Measurements from ENCODE around the gene PLEKHF1.

PLEKHF1 gene

GRCh38 chr19:29680447-29680846 is 15.2 kb downstream of the PLEKHF1 start:
- no peaks in the 10 kb centered on the region for H3K27me3 ChIP-seq (ENCODE audit: control insufficient read depth, insufficient read depth, low read length, poor library complexity, severe bottlenecking)
- no peaks in the 10 kb centered on the region for H3K9me3 ChIP-seq (ENCODE audit: control insufficient read depth, low read length)
- H3K4me1 ChIP-seq (ENCODE audit: control insufficient read depth, insufficient read depth, low read length): peaks cover 17% of the 10 kb centered on the region
- H3K4me3 ChIP-seq (ENCODE audit: insufficient read depth, low read depth, low read length): no peak overlapping the region
- no peaks in the 10 kb centered on the region for H3K36me3 ChIP-seq (ENCODE audit: control insufficient read depth, insufficient read depth, low read length)
- H3K27ac ChIP-seq (ENCODE audit: insufficient read depth, low read depth, low read length, poor library complexity, severe bottlenecking): no peak overlapping the region
- WGBS, 2 experiments: 87 to 90% methylated on average over 12 of the region's 12 CpGs

DNA sequence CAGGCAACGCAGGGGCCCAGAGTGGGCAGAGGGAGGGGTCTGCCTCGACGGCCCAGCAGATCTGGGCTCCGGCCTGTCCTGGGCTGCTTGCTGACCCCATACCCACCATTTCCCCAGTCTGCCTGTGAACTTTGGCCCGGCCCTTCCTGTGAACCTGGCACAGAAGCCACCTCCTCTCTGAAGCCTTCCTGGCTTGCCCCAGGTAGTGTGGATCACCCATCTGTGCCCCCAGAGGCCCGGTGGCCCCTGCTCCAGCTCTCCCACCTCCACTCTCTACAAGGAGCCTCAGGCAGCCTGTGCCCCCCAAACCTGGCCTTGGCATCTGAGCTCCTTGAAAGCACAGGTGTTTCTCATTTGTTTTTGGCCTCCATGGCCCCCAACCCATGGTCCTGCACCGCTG is 15.7 kb downstream of the PLEKHF1 start:
- H3K4me3 ChIP-seq (ENCODE audit: insufficient read depth, low read depth, low read length): no peak overlapping the region
- no peaks in the 10 kb centered on the region for H3K36me3 ChIP-seq (ENCODE audit: control insufficient read depth, insufficient read depth, low read length)
- peaks cover 17% of the 10 kb centered on the region for H3K4me1 ChIP-seq (ENCODE audit: control insufficient read depth, insufficient read depth, low read length)
- H3K9me3 ChIP-seq (ENCODE audit: control insufficient read depth, low read length): no peaks in the 10 kb centered on the region
- WGBS, 2 experiments: 86 to 87% methylated on average over 7 of the region's 7 CpGs
- H3K27me3 ChIP-seq (ENCODE audit: control insufficient read depth, insufficient read depth, low read length, poor library complexity, severe bottlenecking): no peaks in the 10 kb centered on the region
- H3K27ac ChIP-seq (ENCODE audit: insufficient read depth, low read depth, low read length, poor library complexity, severe bottlenecking): no peak overlapping the region

GRCh38 chr19:29681422-29682235 is 16.4 kb downstream of the PLEKHF1 start:
- Histone ChIP-seq H3K4me1 (ENCODE audit: control insufficient read depth, insufficient read depth, low read length) (peaks cover 17% of the 10 kb centered on the region), H3K9me3 (ENCODE audit: control insufficient read depth, low read length) (no peaks in the 10 kb centered on the region), H3K27me3 (ENCODE audit: control insufficient read depth, insufficient read depth, low read length, poor library complexity, severe bottlenecking) (no peaks in the 10 kb centered on the region), H3K27ac (ENCODE audit: insufficient read depth, low read depth, low read length, poor library complexity, severe bottlenecking) (no peak overlapping the region), H3K36me3 (ENCODE audit: control insufficient read depth, insufficient read depth, low read length) (no peaks in the 10 kb centered on the region), H3K4me3 (ENCODE audit: insufficient read depth, low read depth, low read length) (no peak overlapping the region)
- 86 to 91% methylated on average over 13 of the region's 13 CpGs for WGBS, 2 experiments

DNA sequence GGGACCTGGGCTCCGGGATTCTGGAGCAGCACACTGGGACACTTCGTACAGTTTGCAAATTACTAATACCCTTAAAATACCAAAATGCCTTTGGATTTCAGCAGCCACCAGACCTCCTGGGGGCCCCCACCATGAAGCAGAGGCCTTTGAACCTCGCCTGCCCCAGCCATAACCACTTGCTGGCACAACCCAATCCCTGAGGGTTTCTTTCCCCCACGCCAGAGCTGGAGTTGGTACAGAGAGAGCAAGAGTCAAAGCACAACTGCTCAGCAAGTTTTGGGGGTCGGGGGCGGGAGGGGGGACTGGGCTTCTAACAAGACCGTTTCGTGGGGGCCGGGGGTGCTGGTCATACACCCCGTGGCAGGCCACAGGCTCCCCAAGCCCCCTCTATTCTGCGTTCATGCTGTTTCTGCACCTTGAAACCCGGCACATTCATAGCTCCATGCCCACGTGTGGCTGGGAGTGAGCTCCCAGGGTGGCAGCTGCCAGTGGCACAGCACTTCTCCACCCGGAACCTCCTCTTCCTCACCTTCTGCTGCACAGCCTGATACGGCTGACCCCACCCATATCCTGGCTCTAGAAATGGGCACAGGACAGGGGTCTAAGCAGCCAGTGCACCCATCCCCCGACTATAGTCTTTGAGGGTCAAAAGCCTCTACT is 17.1 kb downstream of the PLEKHF1 start:
- peaks cover 17% of the 10 kb centered on the region for H3K4me1 ChIP-seq (ENCODE audit: control insufficient read depth, insufficient read depth, low read length)
- 82 to 86% methylated on average over 15 to 16 of the region's 16 CpGs for WGBS, 2 experiments
- no peaks in the 10 kb centered on the region for H3K9me3 ChIP-seq (ENCODE audit: control insufficient read depth, low read length)
- H3K36me3 ChIP-seq (ENCODE audit: control insufficient read depth, insufficient read depth, low read length): no peaks in the 10 kb centered on the region
- no peak overlapping the region for H3K27ac ChIP-seq (ENCODE audit: insufficient read depth, low read depth, low read length, poor library complexity, severe bottlenecking)
- no peaks in the 10 kb centered on the region for H3K27me3 ChIP-seq (ENCODE audit: control insufficient read depth, insufficient read depth, low read length, poor library complexity, severe bottlenecking)
- no peak overlapping the region for H3K4me3 ChIP-seq (ENCODE audit: insufficient read depth, low read depth, low read length)

- Histone ChIP-seq H3K9me3 (ENCODE audit: control insufficient read depth, low read length) (no peaks in the 10 kb centered on the region), H3K27me3 (ENCODE audit: control insufficient read depth, insufficient read depth, low read length, poor library complexity, severe bottlenecking) (no peaks in the 10 kb centered on the region), H3K4me1 (ENCODE audit: control insufficient read depth, insufficient read depth, low read length) (peaks cover 17% of the 10 kb centered on the region), H3K4me3 (ENCODE audit: insufficient read depth, low read depth, low read length) (no peak overlapping the region), H3K27ac (ENCODE audit: insufficient read depth, low read depth, low read length, poor library complexity, severe bottlenecking) (peak overlapping the region; percentile 13), H3K36me3 (ENCODE audit: control insufficient read depth, insufficient read depth, low read length) (no peaks in the 10 kb centered on the region)
- 52 to 57% methylated on average over 10 of the region's 10 CpGs for WGBS, 2 experiments
Measured at GRCh38 chr19:29683009-29683408, 17.7 kb downstream of the PLEKHF1 start.

DNA sequence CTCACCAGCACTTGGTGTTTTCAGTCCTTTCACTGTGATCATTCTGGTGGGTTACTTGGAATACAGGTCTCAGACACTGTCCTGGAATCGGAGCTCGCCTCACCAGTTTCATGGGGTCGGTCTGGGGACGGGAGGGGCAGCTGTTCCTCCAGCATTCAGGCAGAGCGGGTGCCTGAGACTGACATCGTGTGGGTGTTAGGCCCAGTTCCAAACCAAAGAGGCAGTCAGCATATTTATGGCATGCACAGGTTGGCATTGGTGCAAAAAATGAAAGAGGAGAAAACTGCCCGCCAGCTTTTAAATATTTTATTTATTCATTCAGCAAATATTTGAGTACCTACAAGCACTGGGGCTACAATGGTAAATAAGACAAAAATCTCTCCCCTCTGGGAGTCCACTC is 20.1 kb downstream of the PLEKHF1 start:
- Histone ChIP-seq H3K4me3 (ENCODE audit: insufficient read depth, low read depth, low read length) (no peak overlapping the region), H3K4me1 (ENCODE audit: control insufficient read depth, insufficient read depth, low read length) (peaks cover 17% of the 10 kb centered on the region), H3K27me3 (ENCODE audit: control insufficient read depth, insufficient read depth, low read length, poor library complexity, severe bottlenecking) (no peaks in the 10 kb centered on the region), H3K27ac (ENCODE audit: insufficient read depth, low read depth, low read length, poor library complexity, severe bottlenecking) (no peak overlapping the region), H3K36me3 (ENCODE audit: control insufficient read depth, insufficient read depth, low read length) (no peaks in the 10 kb centered on the region), H3K9me3 (ENCODE audit: control insufficient read depth, low read length) (no peaks in the 10 kb centered on the region)
- 93 to 94% methylated on average over 6 of the region's 7 CpGs for WGBS, 2 experiments

GRCh38 chr19:29686285-29686805 is 21.1 kb downstream of the PLEKHF1 start:
- Histone ChIP-seq H3K27me3 (ENCODE audit: control insufficient read depth, insufficient read depth, low read length, poor library complexity, severe bottlenecking) (no peaks in the 10 kb centered on the region), H3K9me3 (ENCODE audit: control insufficient read depth, low read length) (no peaks in the 10 kb centered on the region), H3K4me1 (ENCODE audit: control insufficient read depth, insufficient read depth, low read length) (peaks cover 17% of the 10 kb centered on the region), H3K4me3 (ENCODE audit: insufficient read depth, low read depth, low read length) (no peak overlapping the region), H3K27ac (ENCODE audit: insufficient read depth, low read depth, low read length, poor library complexity, severe bottlenecking) (no peak overlapping the region), H3K36me3 (ENCODE audit: control insufficient read depth, insufficient read depth, low read length) (no peaks in the 10 kb centered on the region)
- 92 to 94% methylated on average over 8 of the region's 8 CpGs for WGBS, 2 experiments

DNA sequence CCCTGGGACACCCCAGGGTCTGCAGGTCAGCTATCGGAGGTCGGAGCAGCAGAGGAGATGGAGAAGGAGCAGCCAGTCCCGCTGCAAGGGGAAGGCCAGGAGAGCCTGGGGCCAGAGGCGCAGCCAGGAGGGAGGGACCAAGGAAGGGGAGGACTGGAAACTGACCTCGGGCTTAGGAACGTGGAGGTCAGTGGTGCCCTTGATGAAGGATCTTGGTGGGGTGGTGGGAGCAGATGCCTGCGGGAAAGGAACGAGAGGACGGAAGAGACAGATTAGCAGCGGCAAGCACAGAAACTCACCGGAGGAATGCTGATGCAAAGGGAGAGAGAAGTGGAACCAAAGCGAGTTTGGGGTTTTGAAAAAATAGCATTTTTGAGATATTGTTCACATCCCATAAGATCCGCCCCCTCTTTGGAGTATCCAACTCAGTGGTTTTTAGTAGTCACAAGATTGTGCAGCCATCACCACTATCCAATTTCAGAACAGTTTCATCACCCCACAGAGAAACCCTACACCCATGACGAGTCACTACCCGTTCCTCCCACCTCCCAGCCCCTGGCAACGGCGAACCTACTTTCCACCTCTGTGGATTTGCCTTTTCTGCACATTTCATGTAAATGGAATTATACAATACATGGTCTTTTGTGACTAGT is 22.1 kb downstream of the PLEKHF1 start:
- no peaks in the 10 kb centered on the region for H3K36me3 ChIP-seq (ENCODE audit: control insufficient read depth, insufficient read depth, low read length)
- peaks cover 12% of the 10 kb centered on the region for H3K4me1 ChIP-seq (ENCODE audit: control insufficient read depth, insufficient read depth, low read length)
- 91 to 93% methylated on average over 17 of the region's 17 CpGs for WGBS, 2 experiments
- no peak overlapping the region for H3K27ac ChIP-seq (ENCODE audit: insufficient read depth, low read depth, low read length, poor library complexity, severe bottlenecking)
- no peaks in the 10 kb centered on the region for H3K9me3 ChIP-seq (ENCODE audit: control insufficient read depth, low read length)
- H3K4me3 ChIP-seq (ENCODE audit: insufficient read depth, low read depth, low read length): no peak overlapping the region
- H3K27me3 ChIP-seq (ENCODE audit: control insufficient read depth, insufficient read depth, low read length, poor library complexity, severe bottlenecking): no peaks in the 10 kb centered on the region

DNA sequence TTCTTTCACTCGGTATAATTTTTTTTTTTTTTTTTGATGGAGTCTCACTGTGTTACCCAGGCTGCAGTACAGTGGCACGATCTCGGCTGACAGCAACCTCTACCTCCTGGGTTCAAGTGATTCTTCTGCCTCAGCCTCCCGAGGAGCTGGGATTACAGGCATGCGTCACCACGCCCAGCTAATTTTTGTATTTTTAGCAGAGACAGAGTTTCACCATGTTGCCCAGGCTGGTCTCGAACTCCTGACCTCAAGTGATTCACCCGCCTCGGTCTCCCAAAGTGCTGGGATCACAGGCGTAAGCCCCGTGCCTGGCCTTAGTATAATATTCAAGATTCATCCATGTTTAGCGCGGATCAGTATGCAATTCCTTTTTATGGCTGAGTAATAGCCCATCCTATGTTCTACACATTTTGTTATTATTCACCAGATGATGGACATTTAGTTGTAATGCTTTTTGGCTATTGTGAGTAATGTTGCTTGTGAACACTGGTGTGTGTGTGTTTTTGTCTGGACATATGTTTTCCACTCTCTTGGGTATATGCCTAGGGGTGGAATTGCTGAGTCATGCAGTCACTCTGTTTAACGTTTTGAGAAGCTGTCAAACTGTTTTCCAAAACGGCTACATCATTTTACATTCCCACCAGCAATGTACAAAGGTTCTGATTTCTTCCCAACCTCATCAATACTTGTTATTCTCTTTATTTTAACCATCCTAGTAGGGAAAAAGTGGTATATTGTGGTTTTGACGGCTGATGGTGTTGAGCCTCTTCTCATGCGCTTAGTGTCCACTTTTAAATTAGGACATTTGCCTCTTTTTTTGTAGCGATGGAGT is 22.9 kb downstream of the PLEKHF1 start:
- Histone ChIP-seq H3K4me1 (ENCODE audit: control insufficient read depth, insufficient read depth, low read length) (peaks cover 4% of the 10 kb centered on the region), H3K27ac (ENCODE audit: insufficient read depth, low read depth, low read length, poor library complexity, severe bottlenecking) (no peak overlapping the region), H3K27me3 (ENCODE audit: control insufficient read depth, insufficient read depth, low read length, poor library complexity, severe bottlenecking) (no peaks in the 10 kb centered on the region), H3K36me3 (ENCODE audit: control insufficient read depth, insufficient read depth, low read length) (no peaks in the 10 kb centered on the region), H3K4me3 (ENCODE audit: insufficient read depth, low read depth, low read length) (no peak overlapping the region), H3K9me3 (ENCODE audit: control insufficient read depth, low read length) (no peaks in the 10 kb centered on the region)
- 92 to 93% methylated on average over 18 of the region's 18 CpGs for WGBS, 2 experiments
